Measurements from ENCODE around the gene DCPS.
"Not testable (repeated sequence)": the region's sequence is repeated elsewhere in the genome, so short reads cannot be mapped to it uniquely, and the experiment has no call there.

DCPS gene

DNA sequence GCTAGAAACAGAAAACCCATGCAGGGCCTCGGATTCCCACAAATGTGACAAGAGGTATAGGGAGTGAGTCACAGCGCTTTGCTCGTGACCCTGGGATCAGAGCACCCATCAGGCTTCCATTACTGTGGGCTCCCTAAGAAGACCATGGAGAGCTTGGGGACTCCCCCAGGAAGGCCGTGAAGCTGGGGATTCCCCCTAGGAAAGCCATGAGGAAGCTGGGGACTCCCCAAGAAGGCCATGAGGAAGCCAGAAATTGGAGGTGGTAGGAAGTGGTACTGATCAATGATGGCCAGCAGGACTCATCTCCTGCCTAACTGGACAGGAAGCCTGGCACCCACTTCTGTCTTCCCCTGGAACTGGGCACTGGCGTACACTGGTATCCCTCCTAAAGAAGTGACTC, 10.1 kb upstream of the DCPS start:
- DNase-seq: no peak

DNA sequence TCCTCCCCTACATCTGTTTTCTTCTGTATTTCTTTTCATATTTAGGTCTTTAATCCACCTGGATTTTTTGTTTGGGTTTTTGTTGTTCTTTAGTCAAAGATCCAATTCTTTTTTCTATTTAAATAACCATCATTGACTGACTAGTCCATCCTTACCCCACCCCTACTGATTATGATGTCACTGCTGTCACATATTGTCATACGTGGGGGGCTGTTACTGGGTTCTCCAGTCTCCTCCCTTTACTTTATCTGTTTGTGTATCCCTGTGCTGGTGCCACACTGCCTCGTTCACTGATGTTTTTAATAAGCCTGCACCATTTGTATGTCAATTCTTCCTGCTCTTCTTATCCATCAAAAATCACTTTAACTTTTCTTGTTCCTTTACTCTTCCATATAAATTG, 6.9 kb upstream of the DCPS start:
- no peak for DNase-seq

DNA sequence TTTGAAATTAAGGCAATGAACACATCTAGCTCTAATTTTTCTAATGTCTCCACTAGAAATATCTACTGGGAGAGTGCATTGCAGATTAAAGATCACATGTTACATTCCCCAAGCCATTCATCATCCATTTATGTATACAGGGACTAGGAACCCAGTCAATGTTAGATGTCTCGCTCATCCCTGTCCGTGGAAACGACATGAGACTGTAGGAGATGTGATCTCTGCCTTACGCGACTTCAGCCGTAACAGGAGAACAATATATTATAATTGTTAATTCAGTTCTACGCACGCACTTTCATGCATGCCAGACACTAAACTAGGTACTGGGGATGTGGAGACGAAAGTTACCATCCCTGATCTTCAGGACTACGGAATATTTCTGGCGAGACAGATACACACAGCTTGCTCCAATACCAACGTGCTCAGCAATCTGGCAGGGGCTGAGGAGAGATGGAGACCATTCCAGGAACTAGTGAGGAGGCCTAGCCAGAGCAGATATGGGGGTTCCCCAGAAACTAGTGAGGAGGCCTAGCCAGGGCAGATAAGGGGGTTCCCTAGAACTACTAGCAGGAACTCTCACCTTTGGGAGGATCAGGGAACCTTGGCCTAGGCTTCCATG, 706 bp downstream of the DCPS start:
- DNase-seq: no peak

DNA sequence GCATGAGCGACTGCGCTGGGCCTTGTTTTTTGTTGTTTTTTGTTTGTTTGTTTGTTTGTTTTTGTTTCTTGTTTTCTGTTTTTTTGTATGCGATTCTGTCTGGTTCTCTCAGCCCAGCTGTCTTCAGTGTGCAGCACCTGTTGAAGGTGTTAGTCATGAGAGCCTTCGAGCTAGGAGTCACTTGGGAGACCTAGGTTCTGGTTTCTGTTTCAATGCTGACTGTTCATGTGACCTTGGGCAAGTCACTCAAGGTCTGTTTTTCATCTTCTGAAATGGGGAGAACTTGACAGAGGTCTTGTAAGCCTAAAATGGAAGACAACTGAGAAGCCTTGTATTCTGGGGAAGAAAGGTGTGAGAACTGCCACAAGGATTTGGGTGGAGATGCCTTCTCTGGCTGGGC, 1.8 kb downstream of the DCPS start:
- no peak for DNase-seq

DNA sequence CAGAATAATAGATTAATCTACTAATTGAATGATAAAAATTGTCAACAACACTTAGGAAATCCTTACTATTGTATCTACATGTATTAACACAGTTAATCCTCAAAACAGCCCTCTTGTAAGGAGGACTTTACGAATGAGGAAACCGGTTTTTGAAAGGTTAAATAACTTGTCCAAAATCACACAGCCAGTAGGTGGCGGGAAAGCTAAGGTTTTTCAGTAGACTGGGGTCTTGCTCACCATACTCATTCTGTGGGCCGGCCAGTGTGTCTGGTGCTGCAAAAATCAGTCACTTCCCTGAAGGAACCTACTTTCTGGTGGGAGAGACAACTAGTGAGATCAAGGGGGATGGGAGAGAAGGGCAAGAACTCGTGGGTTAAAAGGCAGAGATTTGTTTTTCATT, 3.8 kb downstream of the DCPS start:
- DNase-seq: peak; percentile 54

DNA sequence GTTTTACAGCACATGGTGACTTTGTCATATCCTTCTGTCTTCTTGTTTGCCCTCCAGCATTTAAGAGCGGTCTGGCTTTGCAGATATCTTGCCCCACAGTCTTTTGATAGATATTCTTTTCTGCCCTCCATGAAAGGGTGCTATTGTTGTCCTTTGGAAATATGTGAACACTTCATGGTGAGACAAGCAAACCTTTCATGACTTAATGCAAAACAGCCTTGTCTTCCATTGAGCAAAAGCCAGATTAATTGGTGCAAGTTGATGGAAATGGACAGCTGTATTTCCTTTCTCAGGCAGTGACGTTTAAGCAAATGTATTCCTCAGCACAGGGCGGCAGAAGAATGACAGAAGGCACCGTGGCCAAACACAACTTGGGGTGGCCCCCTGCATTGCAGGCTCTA, 4.4 kb downstream of the DCPS start:
- no peak for DNase-seq

DNA sequence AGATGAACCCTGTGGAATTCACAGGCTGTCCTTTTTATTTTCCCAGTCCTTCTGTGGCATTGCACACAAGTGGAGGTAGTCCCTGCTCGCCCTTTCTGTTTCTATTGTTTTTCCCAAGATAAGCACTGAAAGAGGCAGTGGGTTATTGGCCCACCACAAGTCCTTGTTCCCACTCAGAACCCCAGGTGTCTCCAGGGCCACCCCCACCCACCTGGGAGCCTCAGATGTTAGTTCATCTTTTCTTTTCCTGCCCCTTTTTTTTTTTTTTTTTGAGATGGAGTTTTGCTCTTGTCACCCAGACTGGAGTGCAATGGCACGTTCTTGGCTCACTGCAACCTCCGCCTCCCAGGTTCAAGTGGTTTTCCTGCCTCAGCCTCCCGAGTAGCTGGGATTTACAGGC, 4.9 kb downstream of the DCPS start:
- not testable (repeated sequence) for DNase-seq

DNA sequence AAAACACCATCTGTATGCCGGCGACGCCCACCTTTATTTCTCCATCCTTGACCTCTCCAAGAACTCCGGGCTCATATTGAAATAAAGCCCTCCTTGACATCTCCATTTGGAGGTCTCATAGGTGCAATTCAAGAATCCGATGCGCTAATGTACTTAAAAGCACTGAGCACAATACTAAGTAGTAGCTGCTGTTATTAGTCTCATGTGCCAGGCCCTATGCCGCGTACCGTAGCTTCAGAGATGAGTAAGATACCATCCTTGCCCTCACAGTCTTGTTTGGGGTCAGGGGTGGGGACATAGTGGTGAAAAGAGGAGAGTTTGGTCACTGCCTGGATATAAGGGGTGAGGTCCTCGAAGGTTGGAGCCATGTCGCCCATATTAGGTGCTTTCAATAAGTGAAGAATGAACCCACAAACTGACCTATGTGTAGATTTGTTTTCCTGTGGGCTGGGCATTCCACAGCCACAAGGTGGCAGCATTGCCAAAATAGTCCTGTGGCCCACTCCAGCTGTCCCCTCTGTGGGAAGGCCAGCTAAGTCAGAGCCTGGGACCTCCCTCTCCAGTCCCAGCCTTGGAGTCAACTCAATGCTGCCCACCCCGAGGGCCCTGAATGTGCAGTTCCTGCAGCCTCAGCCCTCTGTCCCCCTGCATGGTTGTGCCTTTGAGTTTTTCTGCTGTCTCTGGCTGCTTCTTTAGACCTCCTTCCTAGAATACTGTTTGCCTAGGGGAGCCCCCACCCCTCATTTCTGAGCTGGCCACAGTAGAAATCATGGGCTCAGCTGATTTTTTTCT, 6.5 kb downstream of the DCPS start:
- peak; percentile 72 for DNase-seq

DNA sequence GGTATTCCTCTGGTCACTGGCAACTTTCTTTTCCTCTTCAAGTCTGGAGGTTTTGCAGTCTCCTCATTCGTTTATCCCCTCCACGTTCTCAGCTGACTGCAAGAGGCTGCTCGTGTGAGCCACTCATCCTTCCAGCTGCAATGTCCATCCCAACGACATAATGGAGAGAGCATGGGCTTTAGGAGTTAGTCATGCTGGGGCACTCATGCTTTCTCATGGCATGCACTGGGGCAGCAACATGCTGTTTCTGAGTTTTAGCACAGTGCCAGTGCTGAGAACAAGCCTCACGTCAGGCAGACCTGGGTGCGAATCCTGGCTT, 7.1 kb downstream of the DCPS start:
- no peak for DNase-seq

DNA sequence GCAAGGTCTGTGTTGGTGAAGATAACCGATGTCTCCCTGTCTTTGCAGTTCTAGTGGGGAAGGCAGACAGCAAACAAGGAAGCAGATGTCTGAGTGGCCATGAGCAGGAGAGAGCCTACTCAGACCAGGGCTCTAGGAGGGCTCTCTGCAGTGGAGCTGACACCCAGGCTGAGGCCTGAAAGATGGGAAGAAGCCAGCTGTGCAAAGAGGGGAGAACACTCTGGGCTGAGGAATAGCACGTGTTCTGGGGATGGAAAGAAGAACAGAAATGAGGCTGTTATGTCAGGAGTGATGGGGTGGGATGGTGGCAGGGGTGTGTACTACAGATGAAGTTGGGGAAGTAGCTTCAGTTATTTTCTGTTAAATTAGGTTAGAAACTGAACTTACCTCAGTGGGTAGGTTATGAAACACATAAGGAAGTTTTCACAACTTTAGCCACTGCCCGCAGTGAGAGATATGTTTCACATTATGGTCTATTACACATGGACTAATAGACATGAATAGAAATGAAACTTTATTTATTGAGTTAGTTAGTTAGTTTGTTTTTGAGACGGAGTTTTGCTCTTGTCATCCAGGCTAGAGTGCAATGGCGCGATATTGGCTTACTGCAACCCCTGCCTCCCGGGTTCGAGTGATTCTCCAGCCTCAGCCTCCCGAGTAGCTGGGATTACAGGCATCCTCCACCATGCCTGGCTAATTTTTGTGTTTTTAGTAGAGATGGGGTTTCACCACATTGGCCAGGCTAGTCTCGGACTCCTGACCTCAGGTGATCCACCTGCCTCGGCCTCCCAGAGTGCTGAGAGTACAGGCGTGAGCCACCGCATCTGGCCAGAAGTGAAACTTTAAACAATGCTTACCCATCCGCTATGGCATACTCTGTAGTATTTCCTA, 7.8 kb downstream of the DCPS start:
- no peak for DNase-seq

DNA sequence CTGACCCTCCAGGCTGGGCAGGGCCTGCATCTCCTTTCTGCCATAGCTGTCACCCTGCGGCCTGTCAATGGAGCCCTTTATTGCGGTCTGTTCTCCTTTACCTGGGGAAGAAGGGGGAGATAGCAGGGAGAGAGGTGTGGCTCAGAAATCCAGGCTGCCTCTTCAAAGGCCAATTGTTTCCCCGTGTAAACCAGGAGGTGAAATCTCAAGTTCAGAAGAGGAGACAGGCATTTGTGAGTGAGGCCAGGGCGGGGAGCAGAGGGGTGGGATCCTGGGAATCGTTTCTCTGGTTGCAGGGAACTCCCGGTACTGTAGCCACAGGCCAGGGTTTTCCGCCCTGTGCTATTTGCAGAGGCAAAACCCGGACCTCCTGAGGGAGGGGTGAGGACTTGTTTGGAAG, 9.1 kb downstream of the DCPS start:
- no peak for DNase-seq

DNA sequence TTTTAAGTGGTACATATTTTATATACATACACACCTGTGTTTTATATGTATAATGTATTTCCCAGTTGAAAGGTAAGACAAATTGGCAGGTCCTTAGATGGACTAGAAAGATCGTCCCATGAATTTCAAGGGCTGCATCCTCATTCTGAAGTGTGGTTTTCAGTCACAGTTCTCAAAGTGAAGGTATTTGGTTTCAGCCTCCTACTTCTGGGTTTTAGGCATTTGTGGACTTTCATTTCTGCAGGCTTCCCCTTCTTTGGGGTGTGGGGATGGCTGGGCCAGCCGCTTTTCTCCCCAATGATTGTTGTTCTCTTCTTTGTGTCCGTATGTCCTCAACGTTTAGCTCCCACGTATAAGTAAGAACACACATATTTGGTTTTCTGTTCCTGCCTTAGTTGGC, 10.0 kb downstream of the DCPS start:
- no peak for DNase-seq

DNA sequence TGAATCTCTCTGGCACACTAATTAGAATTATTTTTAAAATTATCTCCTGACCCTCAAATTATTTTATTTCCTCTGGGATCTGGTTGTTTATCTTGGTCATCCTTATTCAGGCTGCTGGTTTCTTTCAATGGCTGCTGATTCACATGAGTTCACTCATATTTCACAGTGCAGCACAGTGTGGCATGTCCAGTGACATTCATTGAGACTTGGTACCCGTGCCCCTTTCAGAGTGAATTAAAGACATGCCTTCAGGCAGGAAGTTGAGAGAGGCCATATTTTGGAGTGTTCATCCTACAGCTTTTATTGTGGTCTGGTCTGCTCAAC, 13.5 kb downstream of the DCPS start:
- no peak for DNase-seq

DNA sequence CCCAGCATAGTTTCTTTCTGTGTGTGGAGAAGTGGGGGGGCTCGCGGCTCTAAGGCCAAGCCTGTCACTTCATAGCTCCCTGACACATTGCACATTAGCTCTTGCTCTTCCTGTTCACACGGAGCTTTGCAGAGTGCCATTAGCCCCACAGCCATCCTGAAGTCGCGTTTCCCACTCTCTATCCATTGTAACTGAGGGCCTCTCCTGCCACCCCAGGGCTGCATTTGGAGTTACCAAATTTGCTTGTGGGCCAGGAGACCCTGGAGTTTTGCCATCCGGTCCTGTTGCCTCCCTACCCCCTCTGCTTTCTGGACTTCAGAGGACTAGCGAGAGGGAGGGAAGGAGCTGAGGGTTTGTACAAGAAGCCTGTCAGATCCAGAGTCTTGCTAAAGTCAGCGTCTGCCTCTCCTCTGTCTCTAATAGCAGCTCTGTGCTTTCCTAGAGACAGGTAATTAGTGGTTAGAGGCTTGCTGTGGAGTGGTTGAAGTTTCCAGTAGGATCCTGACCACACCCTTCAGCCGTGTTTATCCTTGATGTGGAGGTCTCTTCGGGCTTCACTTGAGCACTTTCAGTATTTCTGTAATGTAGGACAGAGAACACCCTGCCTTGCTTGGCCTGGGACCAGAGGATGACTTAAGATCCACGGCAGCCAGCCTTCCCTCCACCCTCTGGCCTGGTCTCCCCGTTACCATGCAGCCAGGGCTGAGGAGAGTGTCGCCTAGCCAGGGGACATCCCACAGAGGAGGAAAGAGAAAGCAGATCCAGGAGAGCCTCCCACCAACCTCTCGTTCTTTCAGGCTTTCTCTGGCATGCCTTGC, 14.1 kb downstream of the DCPS start:
- peak; percentile 89 for DNase-seq

DNA sequence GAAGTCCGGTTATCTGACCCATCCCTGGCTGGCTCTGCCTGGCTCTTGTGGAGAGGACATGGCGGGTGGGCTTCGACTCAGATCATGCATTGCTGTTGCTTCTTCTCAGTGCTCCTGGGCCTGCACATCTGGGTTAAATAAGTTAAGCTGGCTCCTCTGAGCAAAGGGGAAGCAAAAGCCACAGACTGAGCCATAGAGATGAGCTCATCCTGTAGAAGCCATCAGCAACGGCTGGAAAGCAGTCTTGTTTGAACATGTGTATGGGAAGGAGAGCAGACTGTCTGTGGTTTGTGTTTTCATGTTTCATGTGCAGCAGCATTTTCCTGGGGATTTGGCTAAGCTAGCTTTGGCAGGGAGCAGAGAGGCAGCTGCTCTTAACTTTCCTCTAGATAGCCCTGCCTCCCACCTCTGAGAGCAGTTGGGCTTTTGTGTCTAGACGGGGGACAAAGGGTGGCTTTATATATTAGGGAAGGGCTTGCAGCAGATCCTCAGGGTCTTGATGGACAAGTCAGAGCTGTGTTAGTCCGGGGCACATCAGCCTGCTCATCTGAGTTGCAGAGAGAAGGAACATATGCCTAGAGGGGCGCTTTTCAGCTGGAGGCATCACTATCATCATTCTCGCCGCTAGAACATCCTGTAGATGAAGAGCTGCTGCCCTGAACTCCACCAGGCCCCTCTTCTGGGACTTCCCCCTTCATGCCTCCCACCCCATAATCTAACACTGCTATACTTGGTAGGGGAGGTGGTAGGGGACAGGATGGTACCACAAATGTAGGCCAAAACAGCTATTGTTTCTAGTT, 14.9 kb downstream of the DCPS start:
- DNase-seq: peak; percentile 97

DNA sequence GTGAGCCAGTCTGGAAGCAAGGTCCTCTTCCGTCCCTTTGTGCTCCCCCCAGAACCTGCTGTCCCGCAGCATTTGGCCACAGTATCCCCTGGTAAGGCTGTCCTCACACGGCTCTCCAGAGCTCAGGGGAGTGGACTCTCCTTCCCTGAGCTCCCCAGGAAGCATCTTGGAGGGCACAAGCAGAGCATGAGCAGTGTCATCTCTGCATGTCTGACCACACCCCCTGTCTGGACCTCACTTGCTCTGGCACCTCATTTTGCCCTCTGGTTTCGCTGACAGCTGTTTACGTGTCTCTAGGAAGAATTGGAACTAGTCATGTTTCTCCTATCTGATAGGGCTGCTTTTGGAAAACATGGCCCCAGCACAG, 15.5 kb downstream of the DCPS start:
- no peak for DNase-seq

DNA sequence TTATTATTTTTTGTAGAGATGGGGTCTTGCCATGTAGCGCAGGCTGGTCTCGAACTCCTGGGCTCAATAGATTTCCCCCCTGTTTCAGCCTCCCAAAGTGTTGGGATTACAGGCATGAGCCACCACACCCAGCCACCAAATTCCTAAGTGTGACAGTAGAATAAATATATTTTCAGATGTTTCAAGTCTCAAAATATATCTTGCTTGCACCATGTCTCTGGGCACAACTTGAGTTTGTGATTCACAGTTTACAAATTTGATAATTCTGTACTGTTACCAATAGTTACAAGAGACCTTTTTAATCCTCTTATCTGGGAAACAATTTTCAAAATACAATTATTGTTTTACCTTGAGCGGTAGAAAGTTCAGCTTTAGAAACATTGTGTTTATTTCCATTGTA, 19.1 kb downstream of the DCPS start:
- DNase-seq: no peak

DNA sequence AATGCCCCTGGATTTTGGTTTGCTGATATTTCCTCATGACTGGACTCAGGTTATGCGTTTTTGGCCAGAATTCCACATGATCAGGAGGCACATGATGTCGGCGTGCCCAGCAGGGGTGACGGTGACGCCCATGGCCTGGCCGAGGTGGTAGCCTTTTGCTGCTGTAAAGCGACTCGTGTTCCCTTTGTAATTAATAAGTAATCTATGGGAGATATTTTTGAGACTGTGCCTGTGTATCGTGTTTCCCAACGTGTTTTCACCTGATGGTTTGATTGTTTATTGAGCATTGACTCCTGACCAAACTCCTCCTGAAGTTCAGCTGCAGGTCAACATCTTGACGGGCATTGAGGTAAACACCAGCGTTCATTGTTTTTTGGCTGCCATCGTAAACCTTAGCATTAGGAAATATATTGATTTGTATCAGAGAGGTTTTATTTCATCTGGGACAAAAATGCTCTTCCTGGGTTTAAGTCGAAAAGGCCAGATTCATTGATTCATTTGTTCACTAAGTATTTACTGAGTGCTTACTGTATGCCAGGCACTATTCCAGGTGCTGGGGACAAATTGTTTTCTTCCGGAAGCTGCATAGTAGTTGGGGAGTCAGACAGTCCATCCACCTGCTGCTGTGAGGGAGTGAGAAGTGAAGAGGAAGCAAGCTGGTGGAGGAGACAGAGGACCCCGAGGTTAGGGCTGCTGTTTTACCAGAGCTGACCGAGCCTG, 23.6 kb downstream of the DCPS start:
- no peak for DNase-seq

DNA sequence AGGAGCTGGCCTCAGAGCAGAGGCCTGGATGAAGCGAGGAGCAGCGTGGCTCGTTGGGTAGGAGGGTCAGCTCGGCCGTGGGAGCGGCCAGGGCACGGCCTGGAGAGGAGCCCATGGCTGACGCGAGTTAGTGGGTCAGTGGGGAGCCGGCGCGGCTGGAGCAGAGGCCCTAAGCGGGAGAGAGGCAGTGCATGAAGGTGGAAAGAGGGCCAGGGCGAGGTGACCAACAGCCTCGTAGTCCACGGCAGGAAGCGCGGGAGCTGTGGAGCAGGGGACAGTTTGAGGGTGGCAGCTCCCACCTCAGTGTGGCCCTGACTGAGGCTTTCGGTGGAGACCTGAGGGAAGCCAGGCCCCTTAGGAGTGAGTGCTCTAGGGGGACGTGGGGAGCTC, 24.1 kb downstream of the DCPS start:
- DNase-seq: no peak

DNA sequence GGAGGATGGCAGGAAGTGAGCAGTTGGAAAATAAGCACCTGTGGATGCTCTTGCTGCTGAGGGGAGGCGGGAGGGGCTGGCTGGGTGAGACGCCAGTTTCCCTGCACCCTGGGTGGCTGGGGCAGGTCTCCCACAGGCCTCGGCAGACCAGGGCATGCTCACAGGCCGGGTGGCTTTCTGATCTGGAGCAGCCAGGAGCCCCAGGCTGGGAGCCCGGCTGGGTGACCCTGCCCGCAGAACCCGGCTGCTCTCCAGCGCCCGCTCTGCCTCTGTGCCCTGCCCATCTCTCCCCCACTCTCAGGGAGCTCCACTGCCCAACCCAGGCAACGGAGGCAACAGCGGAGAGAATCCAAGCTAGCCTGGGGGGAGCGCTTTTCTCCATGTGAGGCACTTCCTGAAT, 24.6 kb downstream of the DCPS start:
- no peak for DNase-seq

DNA sequence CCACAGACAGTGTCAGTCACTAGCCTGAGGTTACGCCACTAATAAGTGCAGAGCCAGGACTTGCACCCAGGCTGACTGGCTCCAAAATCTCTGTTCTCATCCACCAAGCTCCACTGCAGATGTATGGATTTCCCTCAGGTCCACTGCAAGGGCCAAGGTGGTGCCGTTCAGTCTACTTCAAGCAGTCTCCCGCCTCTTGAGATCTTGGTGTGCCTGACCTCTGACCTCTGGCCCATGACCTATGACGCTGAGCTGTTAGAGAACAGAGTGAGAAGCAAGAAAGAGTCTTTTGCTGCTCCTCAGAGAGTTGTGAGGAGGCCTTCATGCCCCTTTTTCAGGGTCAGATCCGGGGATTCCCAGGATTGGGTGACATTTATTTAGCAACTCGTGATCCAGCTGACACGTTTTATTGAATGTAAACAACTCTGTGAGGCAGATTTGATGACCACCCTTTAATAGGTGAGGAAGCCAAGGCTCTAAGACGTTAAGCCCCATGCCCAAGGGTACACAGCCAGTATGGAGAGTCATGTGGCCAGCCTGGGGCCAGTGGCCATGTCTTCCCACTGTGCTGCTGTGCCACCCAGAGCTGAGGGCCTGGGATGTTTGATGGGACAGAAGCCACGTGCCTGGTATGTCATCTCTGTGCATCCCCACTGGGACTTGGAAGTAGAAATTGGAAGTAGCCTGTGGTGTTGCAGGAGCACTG, 25.2 kb downstream of the DCPS start:
- no peak for DNase-seq

Measured in fibroblast of skin of right biceps (primary cell).